ENCODE results near the gene LTC4S. TPM values are rescaled to one million over a fixed set of nuclear protein-coding genes. Genes with fewer than 3 reads are reported as not detected.
A peak's percentile ranks its signal among the peaks of the same experiment; 100 is the strongest.

Gene LTC4S
- total RNA-seq, 1 experiment from 2014 or later: 3.7 TPM

DNA sequence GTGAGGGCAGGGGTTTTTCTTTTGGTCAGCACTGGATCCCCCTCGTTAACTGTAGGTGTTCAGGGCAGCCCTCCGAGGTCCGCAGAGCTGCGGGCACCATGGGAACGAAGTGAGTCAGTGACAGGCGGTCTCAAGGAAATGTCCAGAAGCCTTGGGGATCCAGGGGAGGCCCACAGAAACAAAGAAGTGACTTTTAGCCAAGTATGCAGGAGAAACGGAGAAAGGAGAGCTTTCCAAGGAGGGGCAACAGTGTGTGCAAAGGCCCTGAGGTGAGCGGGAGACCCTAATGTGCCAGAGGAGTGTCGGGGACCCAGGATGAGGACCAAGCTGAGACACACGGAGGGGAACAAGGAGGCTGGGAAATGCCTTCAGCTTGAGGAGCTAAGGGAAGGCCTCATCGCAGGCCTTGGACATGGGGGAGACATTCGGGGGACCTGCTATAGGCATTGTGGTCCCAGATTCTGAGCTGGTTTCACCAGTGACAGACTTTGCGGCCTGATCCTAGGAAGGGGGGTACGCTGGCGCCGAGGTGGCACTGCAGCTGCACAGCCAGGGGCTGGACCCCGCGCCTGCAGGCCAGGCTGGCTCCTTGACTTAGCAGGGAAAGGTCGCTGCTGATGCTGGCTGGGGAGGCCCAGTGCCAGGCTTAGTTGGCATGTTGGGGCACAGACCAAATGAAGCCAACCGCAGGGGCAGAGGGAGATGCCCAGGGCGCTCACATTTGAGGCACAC lies 3.3 kb downstream of the LTC4S start:
- Histone ChIP-seq H4K91ac (ENCODE audit: insufficient read length, low read depth, low read length) (no peak overlapping the region), H3K18ac (ENCODE audit: insufficient read length, low read depth, low read length) (no peak overlapping the region), H4K20me1 (ENCODE audit: control insufficient read depth, insufficient read depth, insufficient read length) (no peaks in the 10 kb centered on the region), H3K79me1 (ENCODE audit: insufficient read depth, low read depth, low read length, poor library complexity, severe bottlenecking) (no peaks in the 10 kb centered on the region), H4K5ac (ENCODE audit: insufficient read length, low read depth, low read length) (no peak overlapping the region), H3K9ac (ENCODE audit: extremely low read depth, insufficient read length, low read length) (no peak overlapping the region), H2BK12ac (ENCODE audit: insufficient read length, low read depth, low read length) (no peak overlapping the region), H3K4ac (ENCODE audit: low read depth, low read length) (no peak overlapping the region), H2BK15ac (ENCODE audit: low read depth, low read length) (no peak overlapping the region), H2AFZ (ENCODE audit: low read length) (no peak overlapping the region), H3K27me3 (ENCODE audit: insufficient read depth, low read length) (no peaks in the 10 kb centered on the region), H3K4me2 (ENCODE audit: insufficient read depth, insufficient read length, low read length) (peak overlapping the region; percentile 48), H3K23ac (ENCODE audit: insufficient read length, low read depth, low read length) (no peak overlapping the region), H2BK5ac (ENCODE audit: insufficient read length, low read length) (no peak overlapping the region), H3K14ac (ENCODE audit: insufficient read depth, low read length) (no peak overlapping the region), H3K56ac (ENCODE audit: insufficient read length, low read depth, low read length) (no peak overlapping the region), H2BK20ac (ENCODE audit: low read depth, low read length, poor library complexity, severe bottlenecking) (no peak overlapping the region), H3K79me2 (ENCODE audit: insufficient read depth, low read length) (no peaks in the 10 kb centered on the region), H2BK120ac (ENCODE audit: low read depth, low read length, poor library complexity, severe bottlenecking) (no peak overlapping the region), H4K8ac (replicated peaks; ENCODE audit: insufficient read length, low read depth, low read length) (no peak overlapping the region), H3K27ac (ENCODE audit: insufficient read length, low read depth, low read length) (no peak overlapping the region), H3T11ph (ENCODE audit: low read length) (no peak overlapping the region), H3K9me3 (ENCODE audit: control insufficient read depth, low read depth, low read length) (no peaks in the 10 kb centered on the region), H3K4me1 (ENCODE audit: insufficient read depth, low read length) (no peaks in the 10 kb centered on the region), H3K23me2 (ENCODE audit: insufficient read length, low read depth, low read length, poor library complexity, severe bottlenecking) (peaks cover 3% of the 10 kb centered on the region), H2AK5ac (ENCODE audit: insufficient read length, low read length) (no peak overlapping the region)
- DNase-seq: no peak
- WGBS (ENCODE audit: extremely low coverage, insufficient read length, low lambda C conversion rate): no CpG with 5 or more reads among the region's 21 CpGs
- Mint-ChIP-seq H3K27ac (0 out of 7 replicates have a peak overlapping the region, but pooled peaks of 1 of the 3 experiments have one; percentile 3), H3K27me3 (ENCODE audit: low read depth) (peaks cover 7% of the 10 kb centered on the region), H3K4me3 (peak overlapping the region; percentile 67 to 79), H3K4me1 (peaks cover 21 to 26% of the 10 kb centered on the region in 2 experiments), H3K9me3 (no peaks in the 10 kb centered on the region), H3K36me3 (ENCODE audit: insufficient read depth in 1 of 3, low read depth in 3 of 3) (peaks cover 21 to 42% (median 35%) of the 10 kb centered on the region in 3 experiments; a peak in 6 of 7 replicates)
- TF ChIP-seq, protein P1, sequence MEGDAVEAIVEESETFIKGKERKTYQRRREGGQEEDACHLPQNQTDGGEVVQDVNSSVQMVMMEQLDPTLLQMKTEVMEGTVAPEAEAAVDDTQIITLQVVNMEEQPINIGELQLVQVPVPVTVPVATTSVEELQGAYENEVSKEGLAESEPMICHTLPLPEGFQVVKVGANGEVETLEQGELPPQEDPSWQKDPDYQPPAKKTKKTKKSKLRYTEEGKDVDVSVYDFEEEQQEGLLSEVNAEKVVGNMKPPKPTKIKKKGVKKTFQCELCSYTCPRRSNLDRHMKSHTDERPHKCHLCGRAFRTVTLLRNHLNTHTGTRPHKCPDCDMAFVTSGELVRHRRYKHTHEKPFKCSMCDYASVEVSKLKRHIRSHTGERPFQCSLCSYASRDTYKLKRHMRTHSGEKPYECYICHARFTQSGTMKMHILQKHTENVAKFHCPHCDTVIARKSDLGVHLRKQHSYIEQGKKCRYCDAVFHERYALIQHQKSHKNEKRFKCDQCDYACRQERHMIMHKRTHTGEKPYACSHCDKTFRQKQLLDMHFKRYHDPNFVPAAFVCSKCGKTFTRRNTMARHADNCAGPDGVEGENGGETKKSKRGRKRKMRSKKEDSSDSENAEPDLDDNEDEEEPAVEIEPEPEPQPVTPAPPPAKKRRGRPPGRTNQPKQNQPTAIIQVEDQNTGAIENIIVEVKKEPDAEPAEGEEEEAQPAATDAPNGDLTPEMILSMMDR (conservative IDR thresholded peaks at IDR 0.05): no peak

All from H9 (cell line).